Measurements from ENCODE around the gene GAB4.

- TF ChIP-seq CTCF (IDR thresholded peaks at IDR 0.05; ENCODE audit: low read length) (no peak), EZH2 (optimal IDR thresholded peaks at IDR 0.05; ENCODE audit: low read depth, low read length) (no peak)
Observed at GRCh38 chr22:16966251-16966650, 41.8 kb downstream of the GAB4 start.

All from MM.1S (cell line).